Nephron progenitor cell (in vitro differentiated cells): ENCODE measurements around the gene SPIRE1.
"Not testable (repeated sequence)": the region's sequence is repeated elsewhere in the genome, so short reads cannot be mapped to it uniquely, and the experiment has no call there.

ENCODE experiments used
- DNase-seq: peaks from one replicate; pipeline ENCODE4 v3.0.0; 2021
- H3K27ac Mint-ChIP-seq: 2 replicates; pipeline ENCODE4 v1.8.0; 2021; ENCODE audit warnings: mild to moderate bottlenecking, moderate library complexity, mixed read lengths
- H3K27me3 Mint-ChIP-seq: 2 replicates; pipeline ENCODE4 v1.8.0; 2021; ENCODE audit warnings: mild to moderate bottlenecking, low read depth, mixed read lengths; ENCODE audit not compliant: poor library complexity
- H3K36me3 Mint-ChIP-seq: 2 replicates; pipeline ENCODE4 v1.8.0; 2021; ENCODE audit warnings: low read depth, mixed read lengths
- H3K4me1 Mint-ChIP-seq: 2 replicates; pipeline ENCODE4 v1.8.0; 2021; ENCODE audit warnings: mixed read lengths
- H3K4me3 Mint-ChIP-seq: 2 replicates; pipeline ENCODE4 v1.8.0; 2021; ENCODE audit warnings: mild to moderate bottlenecking, moderate library complexity, mixed read lengths
- H3K9me3 Mint-ChIP-seq: 2 replicates; pipeline ENCODE4 v1.8.0; 2021; ENCODE audit warnings: mild to moderate bottlenecking, moderate library complexity, mixed read lengths
- TF ChIP-seq, protein P1 (sequence below): fragments of 200-600 bp; sonication (generic); IDR thresholded peaks from 2 replicates; pipeline ENCODE4 v1.5.0; 2021; ENCODE audit warnings: antibody characterized with exemption

The SPIRE1 gene

DNA sequence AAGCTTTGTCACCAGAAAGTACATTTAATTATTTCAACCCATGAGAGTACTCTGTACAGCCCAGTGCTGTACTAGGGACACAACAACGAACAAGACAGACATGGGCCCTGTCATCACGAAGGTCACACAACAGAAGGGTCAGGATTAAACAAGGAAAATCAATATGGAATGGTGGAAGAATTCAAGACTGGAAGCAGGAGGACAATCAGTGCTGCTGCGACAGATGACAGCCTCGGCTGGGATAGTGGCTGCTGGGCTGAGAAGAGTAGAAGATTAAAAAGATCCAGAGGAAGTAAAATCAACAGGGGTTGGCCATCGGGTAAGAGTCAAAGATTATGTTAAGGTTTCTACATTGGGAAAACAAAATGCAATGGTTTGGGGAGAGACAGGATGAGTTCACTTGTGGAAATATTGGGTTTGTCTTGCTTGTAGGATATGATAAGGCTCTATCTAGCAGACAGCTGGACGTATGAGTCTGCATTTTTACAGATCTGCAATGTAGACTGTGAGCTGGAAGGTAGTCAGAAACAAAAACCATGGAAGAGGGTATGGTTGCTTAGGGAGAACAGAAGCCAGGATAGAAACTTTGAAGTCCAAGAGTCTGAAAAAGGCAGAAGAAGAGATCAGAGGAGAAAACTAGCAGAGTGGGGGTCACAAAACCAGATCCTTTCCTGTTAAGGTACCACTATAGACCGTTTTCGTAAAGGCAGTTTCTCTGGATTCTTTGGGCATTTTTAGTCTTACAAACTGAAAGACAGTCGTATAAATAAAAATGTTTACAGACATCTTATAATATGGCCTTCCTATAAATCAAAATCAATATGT, 166.1 kb downstream of the SPIRE1 start:
- TF ChIP-seq, protein P1, sequence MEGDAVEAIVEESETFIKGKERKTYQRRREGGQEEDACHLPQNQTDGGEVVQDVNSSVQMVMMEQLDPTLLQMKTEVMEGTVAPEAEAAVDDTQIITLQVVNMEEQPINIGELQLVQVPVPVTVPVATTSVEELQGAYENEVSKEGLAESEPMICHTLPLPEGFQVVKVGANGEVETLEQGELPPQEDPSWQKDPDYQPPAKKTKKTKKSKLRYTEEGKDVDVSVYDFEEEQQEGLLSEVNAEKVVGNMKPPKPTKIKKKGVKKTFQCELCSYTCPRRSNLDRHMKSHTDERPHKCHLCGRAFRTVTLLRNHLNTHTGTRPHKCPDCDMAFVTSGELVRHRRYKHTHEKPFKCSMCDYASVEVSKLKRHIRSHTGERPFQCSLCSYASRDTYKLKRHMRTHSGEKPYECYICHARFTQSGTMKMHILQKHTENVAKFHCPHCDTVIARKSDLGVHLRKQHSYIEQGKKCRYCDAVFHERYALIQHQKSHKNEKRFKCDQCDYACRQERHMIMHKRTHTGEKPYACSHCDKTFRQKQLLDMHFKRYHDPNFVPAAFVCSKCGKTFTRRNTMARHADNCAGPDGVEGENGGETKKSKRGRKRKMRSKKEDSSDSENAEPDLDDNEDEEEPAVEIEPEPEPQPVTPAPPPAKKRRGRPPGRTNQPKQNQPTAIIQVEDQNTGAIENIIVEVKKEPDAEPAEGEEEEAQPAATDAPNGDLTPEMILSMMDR, result no peak
- Mint-ChIP-seq H3K36me3 (peaks cover 36% of the 10 kb centered on the region), H3K27me3 (no peaks in the 10 kb centered on the region), H3K4me3 (no peak overlapping the region), H3K27ac (peak overlapping the region; percentile 4), H3K9me3 (no peaks in the 10 kb centered on the region), H3K4me1 (no peaks in the 10 kb centered on the region)
- no peak for DNase-seq

DNA sequence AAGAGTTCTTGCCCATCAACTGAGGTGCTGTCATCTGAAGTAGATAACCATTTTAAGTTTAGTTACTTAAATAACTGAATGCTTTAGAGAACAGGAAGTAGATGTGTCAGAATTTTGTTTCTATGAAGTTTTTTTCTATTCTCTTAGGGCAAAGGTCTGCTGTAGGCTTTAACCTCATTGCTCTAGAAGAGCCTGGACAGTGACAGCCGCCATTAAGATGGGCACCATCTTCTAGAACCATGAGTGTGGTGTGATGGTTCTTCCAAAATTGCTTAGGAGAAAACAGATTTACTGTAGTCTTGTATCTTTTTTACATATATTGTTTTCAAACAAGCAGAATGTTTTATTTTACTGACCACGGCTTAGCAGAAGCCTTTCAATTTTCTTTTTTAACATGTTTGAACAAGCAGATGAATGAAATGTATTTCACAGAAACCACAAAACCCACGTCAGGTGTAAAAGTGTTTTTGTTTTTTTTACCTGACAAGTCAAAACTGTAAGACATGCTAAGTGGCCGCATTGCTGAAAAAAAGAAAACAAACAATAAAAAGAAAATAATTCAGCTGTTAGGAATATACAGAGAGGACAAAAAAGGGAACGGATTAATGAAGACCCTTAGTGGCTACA, 172.3 kb downstream of the SPIRE1 start:
- no peak for DNase-seq
- Mint-ChIP-seq H3K9me3 (no peaks in the 10 kb centered on the region), H3K27me3 (no peaks in the 10 kb centered on the region), H3K4me1 (no peaks in the 10 kb centered on the region), H3K4me3 (no peak overlapping the region), H3K27ac (no peak overlapping the region), H3K36me3 (peaks cover 3% of the 10 kb centered on the region)
- TF ChIP-seq, protein P1, result no peak

DNA sequence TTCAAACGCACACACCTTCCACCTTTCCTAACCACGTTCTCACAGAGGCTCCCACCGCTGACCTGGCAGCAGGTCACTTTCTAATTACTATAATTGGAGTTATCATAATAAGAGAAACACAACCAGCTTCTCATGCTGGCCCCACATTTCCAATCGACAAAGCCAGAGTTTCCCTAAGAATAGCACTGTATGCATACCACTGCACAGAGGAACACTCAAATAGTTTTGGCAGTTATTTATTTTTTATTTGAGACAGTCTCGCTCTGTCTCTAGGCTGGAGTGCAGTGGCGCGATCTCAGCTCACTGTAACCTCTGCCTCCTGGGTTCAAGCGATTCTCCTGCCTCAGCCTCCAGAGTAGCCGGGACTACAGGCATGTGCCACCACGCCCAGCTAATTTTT, 176.0 kb downstream of the SPIRE1 start:
- H3K4me3 Mint-ChIP-seq, H3K27me3 Mint-ChIP-seq, DNase-seq, H3K36me3 Mint-ChIP-seq, H3K4me1 Mint-ChIP-seq, H3K27ac Mint-ChIP-seq, H3K9me3 Mint-ChIP-seq: not testable (repeated sequence)

DNA sequence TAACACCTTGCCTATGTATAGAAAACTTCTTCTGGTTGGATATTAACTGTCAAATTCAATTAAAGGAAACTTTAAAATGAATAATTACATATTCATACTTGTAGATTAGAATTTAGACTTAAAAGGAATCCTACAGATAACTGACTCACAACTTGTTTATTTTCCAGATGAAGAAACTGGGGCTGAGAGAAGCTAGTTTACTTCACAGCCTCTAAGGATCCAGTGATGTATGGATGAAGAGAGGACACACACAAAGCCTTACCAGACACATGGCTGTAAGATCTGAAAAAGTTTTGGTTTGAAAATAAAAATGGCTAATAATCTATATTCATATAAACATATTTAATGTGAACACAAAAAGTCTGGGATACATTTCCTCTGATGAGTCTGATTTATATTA, 177.9 kb downstream of the SPIRE1 start:
- H3K36me3 Mint-ChIP-seq, result peaks cover 8% of the 10 kb centered on the region
- TF ChIP-seq, protein P1, result no peak
- no peak for DNase-seq
- no peak overlapping the region for H3K27ac Mint-ChIP-seq
- H3K9me3 Mint-ChIP-seq, result no peaks in the 10 kb centered on the region
- H3K4me3 Mint-ChIP-seq, result no peak overlapping the region
- no peaks in the 10 kb centered on the region for H3K27me3 Mint-ChIP-seq
- no peaks in the 10 kb centered on the region for H3K4me1 Mint-ChIP-seq

DNA sequence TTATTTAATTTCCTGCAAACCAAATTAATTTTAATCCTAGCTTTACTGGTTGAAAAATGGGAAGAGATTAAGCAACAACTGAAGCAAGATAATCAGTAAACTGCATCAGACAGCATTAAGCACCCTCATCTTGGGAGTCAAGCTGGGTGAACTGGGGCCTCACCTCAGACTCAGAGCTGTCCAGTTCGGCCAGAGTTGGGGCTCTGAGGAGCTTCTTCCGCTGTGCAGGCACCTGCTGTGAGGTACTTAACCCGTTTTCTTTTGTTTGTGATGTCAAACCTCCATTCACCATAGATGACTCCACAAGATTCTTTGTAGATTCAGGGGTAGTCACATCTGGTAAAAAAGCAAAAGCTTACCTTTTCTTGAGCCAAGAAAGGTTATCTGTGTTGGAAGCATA, 178.4 kb downstream of the SPIRE1 start:
- Mint-ChIP-seq H3K27me3 (no peaks in the 10 kb centered on the region), H3K4me3 (no peak overlapping the region), H3K9me3 (no peaks in the 10 kb centered on the region), H3K27ac (no peak overlapping the region), H3K36me3 (peaks cover 8% of the 10 kb centered on the region), H3K4me1 (no peaks in the 10 kb centered on the region)
- DNase-seq, result no peak
- TF ChIP-seq, protein P1, result no peak

DNA sequence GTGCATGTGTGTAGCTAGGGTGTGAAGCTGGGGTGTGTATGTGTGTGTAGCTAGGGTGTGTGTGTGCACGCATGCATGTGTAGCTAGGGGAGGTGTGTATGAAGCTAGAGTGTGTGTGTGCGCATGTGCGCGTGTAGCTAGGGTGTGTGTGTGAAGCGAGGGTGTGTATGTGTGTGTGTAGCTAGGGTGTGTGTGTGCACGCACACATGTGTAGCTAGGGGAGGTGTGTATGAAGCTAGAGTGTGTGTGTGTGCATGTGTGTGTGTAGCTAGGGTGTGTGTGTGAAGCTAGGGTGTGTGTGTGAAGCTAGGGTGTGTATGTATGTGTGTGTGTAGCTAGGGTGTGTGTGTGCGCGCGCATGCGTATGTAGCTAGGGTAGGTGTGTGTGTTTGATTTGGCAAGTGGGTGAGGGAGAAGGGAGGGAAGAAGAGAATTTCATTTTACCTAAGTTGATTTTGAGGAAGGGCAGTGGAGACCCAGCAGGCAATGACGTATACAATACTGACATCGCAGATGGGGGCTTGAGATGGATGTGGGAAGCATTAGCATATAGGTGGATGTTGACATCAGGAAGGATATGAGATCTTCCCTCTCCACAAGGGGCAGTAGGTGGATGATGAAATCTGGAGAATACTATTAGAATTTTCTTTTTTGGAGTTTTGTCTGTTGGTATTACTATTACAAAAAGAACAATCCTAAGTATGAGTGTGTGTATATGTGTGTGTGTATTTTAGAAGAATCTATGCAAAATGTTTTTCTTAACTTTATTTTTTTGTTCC, 179.4 kb downstream of the SPIRE1 start:
- Mint-ChIP-seq H3K4me3 (no peak overlapping the region), H3K27me3 (no peaks in the 10 kb centered on the region), H3K36me3 (peaks cover 8% of the 10 kb centered on the region), H3K27ac (peak overlapping the region; percentile 9), H3K4me1 (no peaks in the 10 kb centered on the region), H3K9me3 (no peaks in the 10 kb centered on the region)
- DNase-seq, result no peak
- TF ChIP-seq, protein P1, result no peak
